Measurements from ENCODE around the gene TP53I13.

The TP53I13 gene

GRCh38 chr17:29570521-29570920, 2.0 kb downstream of the TP53I13 start:
- TF ChIP-seq NFRKB (IDR thresholded peaks at IDR 0.05), result no peak
- TF ChIP-seq SUZ12 (IDR thresholded peaks at IDR 0.05), result no peak
- TF ChIP-seq LEF1 (IDR thresholded peaks at IDR 0.05; ENCODE audit: borderline replicate concordance), result no peak
- TF ChIP-seq L3MBTL2 (conservative IDR thresholded peaks at IDR 0.05), result no peak
- no peak for TF ChIP-seq ZNF384 (IDR thresholded peaks at IDR 0.05)
- TF ChIP-seq PKNOX1 (IDR thresholded peaks at IDR 0.05), result no peak
- TF ChIP-seq BHLHE40 (IDR thresholded peaks at IDR 0.05; ENCODE audit: borderline replicate concordance), result no peak
- TF ChIP-seq FOXM1 (IDR thresholded peaks at IDR 0.05; ENCODE audit: borderline replicate concordance), result no peak
- TF ChIP-seq ARNT (IDR thresholded peaks at IDR 0.05), result no peak
- ChIA-PET POLR2A (interaction anchor here (0.7 to 4.6 kb wide), 5 partner anchors 11 to 1379 kb away, joined by 3 to 32 read pairs (median 7); partner anchors contain the start of genes ANKRD13B and TAOK1), CTCF (interaction anchor here (0.6 to 1.7 kb wide), 3 partner anchors 47 to 280 kb away, joined by 3 to 5 read pairs (median 5); no protein-coding TSS in a partner anchor)
- no peak for DNase-seq (ENCODE audit: extremely low spot score)

- no peak for TF ChIP-seq ELF4 (IDR thresholded peaks at IDR 0.05)
- TF ChIP-seq FOXK2 (IDR thresholded peaks at IDR 0.05), result no peak
- TF ChIP-seq SP1 (IDR thresholded peaks at IDR 0.05), result no peak
- no peak for TF ChIP-seq ZNF384 (IDR thresholded peaks at IDR 0.05)
- no peak for TF ChIP-seq LEF1 (IDR thresholded peaks at IDR 0.05; ENCODE audit: borderline replicate concordance)
- TF ChIP-seq NFRKB (IDR thresholded peaks at IDR 0.05), result no peak
- TF ChIP-seq SUZ12 (IDR thresholded peaks at IDR 0.05), result no peak
- TF ChIP-seq FOXA1 (IDR thresholded peaks at IDR 0.05), result no peak
- TF ChIP-seq FOXM1 (IDR thresholded peaks at IDR 0.05; ENCODE audit: borderline replicate concordance), result no peak
- no peak for TF ChIP-seq ARNT (IDR thresholded peaks at IDR 0.05)
- TF ChIP-seq L3MBTL2 (conservative IDR thresholded peaks at IDR 0.05), result no peak
- TF ChIP-seq BHLHE40 (IDR thresholded peaks at IDR 0.05; ENCODE audit: borderline replicate concordance), result no peak
- no peak for TF ChIP-seq HDGF (IDR thresholded peaks at IDR 0.05; ENCODE audit: borderline replicate concordance)
- no peak for TF ChIP-seq PKNOX1 (IDR thresholded peaks at IDR 0.05)
- no peak for TF ChIP-seq TARDBP (IDR thresholded peaks at IDR 0.05)
- no peak for TF ChIP-seq CTBP1 (IDR thresholded peaks at IDR 0.05; ENCODE audit: borderline replicate concordance)
- no peak for DNase-seq (ENCODE audit: extremely low spot score)
- ChIA-PET POLR2A (interaction anchor here (0.8 to 4.6 kb wide), 2 partner anchors 10 to 20 kb away, joined by 3 to 32 read pairs; partner anchors contain the start of gene ANKRD13B), CTCF (interaction anchor here (0.7 to 1.4 kb wide), 2 partner anchors 46 to 63 kb away, joined by 3 read pairs; no protein-coding TSS in a partner anchor)
Measured at GRCh38 chr17:29571486-29571882, 3.0 kb downstream of the TP53I13 start.

DNA sequence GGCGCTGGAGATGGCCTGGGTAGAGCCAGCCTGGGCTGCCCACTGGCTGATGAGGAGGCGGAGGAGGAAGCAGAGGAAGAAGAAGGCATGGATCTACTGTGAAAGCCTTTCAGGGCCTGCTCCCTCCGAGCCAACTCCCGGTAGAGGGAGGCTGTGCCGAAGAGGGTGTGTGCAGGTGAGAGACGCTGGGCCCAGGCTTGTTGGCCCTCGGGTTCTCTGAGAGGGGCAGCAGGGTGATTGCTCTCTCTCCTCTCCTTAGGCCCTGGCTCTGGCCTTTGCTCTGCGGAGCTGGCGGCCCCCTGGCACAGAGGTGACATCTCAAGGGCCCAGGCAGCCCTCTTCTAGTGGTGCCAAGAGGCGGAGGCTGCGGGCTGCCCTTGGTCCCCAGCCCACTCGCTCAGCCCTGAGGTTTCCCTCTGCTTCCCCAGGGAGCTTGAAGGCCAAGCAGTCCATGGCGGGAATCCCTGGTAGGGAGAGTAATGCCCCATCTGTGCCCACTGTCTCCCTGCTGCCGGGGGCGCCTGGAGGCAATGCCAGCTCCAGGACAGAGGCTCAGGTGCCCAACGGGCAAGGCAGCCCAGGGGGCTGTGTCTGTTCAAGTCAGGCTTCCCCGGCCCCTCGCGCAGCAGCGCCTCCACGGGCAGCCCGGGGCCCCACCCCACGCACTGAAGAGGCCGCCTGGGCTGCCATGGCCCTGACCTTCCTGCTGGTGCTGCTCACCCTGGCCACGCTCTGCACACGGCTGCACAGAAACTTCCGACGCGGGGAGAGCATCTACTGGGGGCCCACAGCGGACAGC, 3.6 kb downstream of the TP53I13 start:
- ChIA-PET CTCF (interaction anchor here (0.7 to 1.4 kb wide), 2 partner anchors 45 to 64 kb away, joined by 3 read pairs; no protein-coding TSS in a partner anchor), POLR2A (interaction anchor here (0.8 to 4.6 kb wide), 2 partner anchors 9 to 20 kb away, joined by 3 to 32 read pairs; partner anchors contain the start of gene ANKRD13B)
- no peak for DNase-seq (ENCODE audit: extremely low spot score)
- TF ChIP-seq SUZ12 (IDR thresholded peaks at IDR 0.05) (no peak), PKNOX1 (IDR thresholded peaks at IDR 0.05) (no peak), CTBP1 (IDR thresholded peaks at IDR 0.05; ENCODE audit: borderline replicate concordance) (no peak)

GRCh38 chr17:29572691-29573557, 4.4 kb downstream of the TP53I13 start:
- no peak for DNase-seq (ENCODE audit: extremely low spot score)
- ChIA-PET POLR2A (interaction anchor here (1.1 kb wide), 1 partner anchor 19 kb away, joined by 3 read pairs; no protein-coding TSS in a partner anchor), CTCF (interaction anchor here (2.1 kb wide), 1 partner anchor 20 kb away, joined by 7 read pairs; the partner anchor contains the start of gene ANKRD13B)
- no peak for TF ChIP-seq ARNT (IDR thresholded peaks at IDR 0.05)

GRCh38 chr17:29573558-29573869, 5.0 kb downstream of the TP53I13 start:
- CTCF ChIA-PET, result interaction anchor here (2.1 kb wide), 1 partner anchor 19 kb away, joined by 7 read pairs; the partner anchor contains the start of gene ANKRD13B
- TF ChIP-seq SUZ12 (IDR thresholded peaks at IDR 0.05) (no peak), NFRKB (IDR thresholded peaks at IDR 0.05) (no peak), BHLHE40 (IDR thresholded peaks at IDR 0.05; ENCODE audit: borderline replicate concordance) (no peak), HDGF (IDR thresholded peaks at IDR 0.05; ENCODE audit: borderline replicate concordance) (no peak), FOXK2 (IDR thresholded peaks at IDR 0.05) (no peak), SP1 (IDR thresholded peaks at IDR 0.05) (no peak), FOXA1 (IDR thresholded peaks at IDR 0.05) (no peak), CTBP1 (IDR thresholded peaks at IDR 0.05; ENCODE audit: borderline replicate concordance) (no peak), ARNT (IDR thresholded peaks at IDR 0.05) (no peak), ELF4 (IDR thresholded peaks at IDR 0.05) (no peak)
- DNase-seq (ENCODE audit: extremely low spot score), result no peak
- POLR2A ChIA-PET, result interaction anchor here (1.1 kb wide), 1 partner anchor 19 kb away, joined by 3 read pairs; no protein-coding TSS in a partner anchor
